Cardiac septum (tissue), 1 donor: Measurements from ENCODE around the gene ATP5PB. TPM values are rescaled to one million over a fixed set of nuclear protein-coding genes. Genes with fewer than 3 reads are reported as not detected.
A peak's percentile ranks its signal among the peaks of the same experiment; 100 is the strongest.

Experiments
- DNase-seq: peaks from one replicate; pipeline ENCODE4 v3.0.0-alpha.2; 2020; ENCODE audit warnings: low spot score
- intact Hi-C: fragments of 100-400 bp; cut with DNase I; formaldehyde crosslinking; loops from one replicate; pipeline ENCODE4 v1.14.0; 2022
- total RNA-seq: library from RNA; stranded (reverse); fragmentation: NEBNext Ultra II Directional; extraction: Animal tissue kit (Norgen Biotek cat#: 25700); gene quantifications from one replicate; pipeline ENCODE4 v1.2.1, GENCODE V29; 2021
- donor health status: DM: no; HTN: no; CAD: no.

The ATP5PB gene
- total RNA-seq, 1 donor from 2014 or later: 565 TPM

DNA sequence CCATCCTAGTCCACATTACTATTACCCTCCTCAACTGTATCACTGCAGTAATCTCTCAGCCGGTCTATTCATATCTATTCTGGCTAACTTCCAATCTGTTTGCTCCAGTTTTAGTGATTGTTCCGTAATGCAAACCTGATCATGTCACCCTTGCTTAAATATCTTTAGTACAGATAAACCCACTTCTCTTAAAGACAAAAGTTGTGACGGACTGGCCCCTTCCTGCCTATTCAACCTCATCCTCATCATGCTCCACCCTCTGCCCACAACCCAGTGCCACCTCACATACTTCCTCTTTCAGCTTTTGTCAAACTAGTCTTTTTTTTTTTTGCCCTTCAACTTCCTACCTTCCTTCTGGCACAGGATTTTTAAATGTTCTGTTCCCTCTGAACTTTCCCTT is 21.7 kb downstream of the ATP5PB start:
- DNase-seq: peak; percentile 88
- intact Hi-C loops: no loop called here

DNA sequence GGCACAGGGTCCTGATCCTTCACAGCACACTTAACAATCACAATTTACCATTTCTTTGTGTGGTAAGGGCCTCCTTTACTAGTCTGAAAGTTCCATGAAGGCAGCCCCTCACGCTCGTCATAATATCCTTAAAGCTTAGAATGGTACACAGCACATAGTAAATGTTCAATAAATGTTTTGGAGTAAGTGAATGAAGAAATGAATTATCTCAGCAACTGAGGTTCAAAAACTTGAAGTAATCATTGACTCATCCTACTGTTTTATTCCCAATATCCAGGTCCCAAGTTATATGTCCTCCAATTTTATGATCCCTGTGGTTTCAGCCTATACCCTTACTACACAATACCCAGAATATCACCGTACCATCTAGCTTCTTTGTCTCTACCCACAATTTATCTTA is 22.3 kb downstream of the ATP5PB start:
- no peak for DNase-seq
- intact Hi-C loops: no loop called here

DNA sequence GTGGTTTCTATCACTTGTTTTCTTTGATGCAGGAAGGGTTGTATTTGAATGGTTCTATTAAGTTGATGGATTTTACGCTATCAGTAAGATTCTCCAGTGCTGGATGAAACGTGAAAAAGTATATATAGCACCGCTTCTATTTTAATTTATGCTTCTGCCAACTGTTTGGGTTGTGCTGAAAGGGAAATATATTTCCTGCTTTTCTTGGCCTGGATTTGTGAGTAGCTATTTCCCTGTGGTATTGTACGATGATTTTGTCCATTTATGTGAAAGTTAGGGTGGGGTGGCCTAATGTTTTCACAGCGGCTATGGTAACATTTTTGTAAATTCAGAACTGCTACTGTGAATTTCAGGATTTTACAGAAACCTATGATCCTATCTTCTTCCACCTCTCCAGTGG is 24.8 kb downstream of the ATP5PB start:
- intact Hi-C loops: no loop called here
- DNase-seq: no peak

DNA sequence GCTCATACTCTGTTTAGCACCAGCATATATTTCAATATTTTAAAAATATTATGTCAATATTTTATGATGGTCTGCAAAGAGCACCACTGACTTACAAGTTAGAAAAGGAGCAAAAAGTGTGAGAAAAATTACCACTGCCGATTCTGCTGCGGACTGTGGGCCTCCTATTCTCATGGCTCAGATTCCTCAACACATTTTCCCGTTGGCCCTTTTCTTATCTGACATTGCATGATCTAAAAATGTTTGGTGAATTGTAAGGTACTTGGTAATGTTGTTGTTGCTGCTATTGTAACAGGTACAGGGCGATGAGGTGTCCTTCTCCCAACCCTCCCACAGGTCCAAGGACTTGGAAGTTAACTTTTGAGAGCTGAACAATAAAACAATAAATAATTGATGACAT is 25.3 kb downstream of the ATP5PB start:
- no peak for DNase-seq
- intact Hi-C loops: no loop called here

DNA sequence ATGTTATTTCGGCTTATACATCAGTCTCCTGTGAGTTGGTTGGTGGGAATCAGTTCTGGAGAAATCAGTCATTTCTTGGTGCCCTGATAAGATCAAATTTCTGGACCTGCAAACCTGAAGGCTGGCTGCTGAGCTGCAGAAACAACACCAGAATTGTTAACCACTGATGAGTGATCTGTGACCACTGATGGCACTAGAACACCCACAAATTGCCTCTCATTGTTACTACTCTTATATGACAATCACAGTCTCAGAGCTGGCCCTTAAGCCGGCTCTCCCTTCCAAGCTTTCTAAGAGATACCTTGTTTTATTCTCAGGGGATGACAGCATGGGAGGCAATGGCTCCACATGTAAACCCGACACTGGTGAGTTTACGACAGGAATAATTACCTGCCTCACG is 26.4 kb downstream of the ATP5PB start:
- intact Hi-C loops: no loop called here
- DNase-seq: no peak

DNA sequence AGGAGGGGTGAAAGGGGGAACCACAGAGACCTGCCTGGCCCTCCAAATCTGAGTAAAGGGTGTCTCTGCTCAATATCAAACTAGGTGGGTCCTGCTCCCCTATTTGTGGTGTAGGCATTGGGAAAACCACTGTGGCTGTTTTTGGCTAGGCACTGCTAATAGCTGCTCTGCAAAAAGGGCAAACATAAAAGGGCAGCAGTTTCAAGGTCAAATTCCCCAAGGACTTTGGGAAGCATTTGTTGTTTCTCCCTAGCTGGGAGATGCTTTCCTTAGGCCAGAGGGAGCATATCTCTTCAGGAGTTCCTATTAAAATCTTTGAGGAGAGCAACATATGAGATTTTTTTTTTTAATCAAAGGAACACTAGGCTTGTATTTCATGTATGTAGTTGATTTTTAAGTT is 26.9 kb downstream of the ATP5PB start:
- no peak for DNase-seq
- intact Hi-C loops: no loop called here

DNA sequence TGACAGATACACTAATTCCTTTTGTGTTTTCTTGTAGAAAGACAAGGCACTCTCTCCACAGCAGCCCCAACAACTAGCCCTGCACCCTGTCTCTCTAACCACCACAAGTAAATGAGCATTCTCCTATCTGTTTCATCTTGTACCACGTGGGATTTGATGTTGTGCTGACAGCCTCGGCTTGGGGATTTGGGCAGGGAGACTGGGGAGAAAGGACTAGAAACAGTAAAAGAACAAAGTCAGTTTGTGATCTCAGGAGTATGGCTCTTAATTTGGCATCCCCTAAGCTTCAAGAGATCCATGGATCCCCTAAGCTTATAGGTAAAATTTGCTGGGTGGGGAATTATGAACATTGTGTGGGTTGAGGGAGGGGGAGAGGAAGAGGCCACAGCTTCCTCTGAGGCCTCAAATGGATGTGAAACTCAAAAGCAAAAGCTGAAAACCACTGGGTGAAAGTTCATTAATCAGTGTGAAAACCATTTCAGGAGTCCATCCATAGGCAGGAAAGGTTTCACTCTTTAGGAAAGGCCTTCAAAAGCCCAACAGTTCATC is 27.6 kb downstream of the ATP5PB start:
- DNase-seq: no peak
- intact Hi-C loops: no loop called here

DNA sequence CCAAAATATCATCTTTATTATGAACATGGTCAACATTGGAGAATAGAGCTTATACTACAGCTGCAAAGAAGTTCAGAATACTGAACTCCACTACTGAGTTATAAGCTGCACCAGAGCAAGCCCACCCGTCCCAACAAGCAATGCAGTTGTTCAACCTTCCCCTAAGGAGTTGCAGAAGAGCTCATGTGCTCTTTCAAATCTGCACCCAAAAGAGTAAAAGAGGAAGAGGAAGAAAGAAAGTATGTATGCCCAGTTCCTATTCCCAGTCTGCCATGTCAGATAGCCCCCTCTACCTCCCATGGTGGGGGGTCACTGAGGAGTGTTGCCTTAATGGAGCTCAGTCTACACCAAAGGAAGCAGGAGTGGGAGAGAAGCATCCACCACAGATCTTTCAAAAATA is 31.4 kb downstream of the ATP5PB start:
- intact Hi-C loops: loop anchor here (2.0 to 5.0 kb wide), 2 partner anchors 232 to 274 kb away; partner anchors contain the start of gene DDX20
- DNase-seq: no peak

DNA sequence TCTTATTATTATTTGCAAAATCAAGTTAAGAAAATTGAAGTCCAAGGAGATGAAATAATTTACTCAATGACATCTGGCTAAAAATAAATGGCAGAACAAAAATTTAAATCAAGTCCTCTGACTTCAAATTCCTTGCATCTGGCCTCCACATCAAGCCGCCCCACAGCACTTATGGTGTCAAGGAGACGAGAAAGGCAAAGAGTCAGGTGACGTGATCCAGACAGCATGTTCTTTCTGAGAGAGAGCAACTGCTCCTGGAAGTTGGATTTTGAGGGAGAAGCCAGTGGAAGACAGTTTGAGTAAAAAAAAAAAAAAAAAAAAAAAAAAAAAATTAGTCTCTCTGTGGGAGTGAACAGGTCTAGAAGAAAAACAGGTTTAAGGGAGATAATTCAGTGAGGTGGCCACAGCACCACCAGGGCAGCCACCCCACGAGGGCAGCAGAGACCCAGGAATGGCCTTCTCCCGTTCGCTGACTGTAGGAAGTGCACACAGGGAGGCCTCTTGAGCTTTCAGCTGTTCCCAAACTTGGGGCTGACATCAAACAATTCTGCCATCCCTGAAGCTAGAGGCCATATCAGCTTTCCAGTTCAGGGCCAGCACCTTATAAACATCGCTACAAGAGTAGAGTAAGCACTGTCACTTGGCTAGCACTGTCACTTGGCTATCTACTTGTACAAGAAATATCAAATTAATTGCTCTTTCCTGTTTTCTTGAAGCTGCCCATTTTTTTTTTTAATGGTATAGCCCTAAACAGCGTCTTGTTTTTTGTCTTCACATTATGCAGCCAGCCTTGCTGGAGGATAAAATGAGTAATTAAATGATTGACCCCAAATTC is 32.3 kb downstream of the ATP5PB start:
- DNase-seq: peak; percentile 93
- intact Hi-C loops: loop anchor here (1.0 to 5.0 kb wide), 4 partner anchors 27 to 273 kb away; partner anchors contain the start of gene DDX20

DNA sequence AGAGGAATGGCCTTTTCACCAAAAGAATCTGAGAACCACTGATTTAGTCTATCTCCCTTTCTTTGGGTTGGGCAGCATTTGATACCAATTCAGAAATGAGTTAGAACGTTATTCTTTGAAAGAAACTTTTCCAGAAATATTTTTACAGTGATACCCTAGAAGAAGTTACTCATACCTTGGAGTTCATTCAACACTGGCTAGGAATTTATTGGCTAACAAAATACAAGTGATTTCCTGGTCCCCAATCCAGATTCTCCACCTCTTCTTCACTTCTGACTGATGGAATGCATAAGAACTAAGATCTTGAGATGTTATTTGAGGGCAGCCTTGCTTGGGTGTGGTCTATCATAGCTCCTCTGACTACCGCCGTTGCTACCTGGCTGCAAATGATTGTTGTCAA is 33.9 kb downstream of the ATP5PB start:
- intact Hi-C loops: loop anchor here (2.0 to 5.0 kb wide), 2 partner anchors 26 to 229 kb away; no protein-coding TSS in a partner anchor
- no peak for DNase-seq

DNA sequence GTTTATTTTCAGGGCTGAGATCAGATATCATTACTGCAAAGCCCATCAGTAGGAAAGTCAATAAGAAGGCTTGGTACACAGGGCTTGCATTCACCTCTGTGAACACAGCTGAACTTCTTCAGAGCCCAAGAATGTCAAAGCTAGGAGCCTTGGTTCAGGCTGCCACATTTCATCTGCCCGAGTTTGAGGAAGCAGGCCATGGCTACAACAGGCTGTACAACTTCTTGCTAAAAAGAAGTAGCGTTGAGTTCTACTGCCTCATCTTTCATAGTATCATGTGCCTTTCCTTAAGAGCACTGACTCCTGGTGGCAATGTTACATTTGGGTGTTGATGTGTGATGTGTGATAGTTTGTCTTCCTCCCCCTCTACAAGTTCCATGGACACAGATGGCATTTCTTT is 34.6 kb downstream of the ATP5PB start:
- intact Hi-C loops: loop anchor here (2.0 to 5.0 kb wide), 2 partner anchors 25 to 228 kb away; no protein-coding TSS in a partner anchor

DNA sequence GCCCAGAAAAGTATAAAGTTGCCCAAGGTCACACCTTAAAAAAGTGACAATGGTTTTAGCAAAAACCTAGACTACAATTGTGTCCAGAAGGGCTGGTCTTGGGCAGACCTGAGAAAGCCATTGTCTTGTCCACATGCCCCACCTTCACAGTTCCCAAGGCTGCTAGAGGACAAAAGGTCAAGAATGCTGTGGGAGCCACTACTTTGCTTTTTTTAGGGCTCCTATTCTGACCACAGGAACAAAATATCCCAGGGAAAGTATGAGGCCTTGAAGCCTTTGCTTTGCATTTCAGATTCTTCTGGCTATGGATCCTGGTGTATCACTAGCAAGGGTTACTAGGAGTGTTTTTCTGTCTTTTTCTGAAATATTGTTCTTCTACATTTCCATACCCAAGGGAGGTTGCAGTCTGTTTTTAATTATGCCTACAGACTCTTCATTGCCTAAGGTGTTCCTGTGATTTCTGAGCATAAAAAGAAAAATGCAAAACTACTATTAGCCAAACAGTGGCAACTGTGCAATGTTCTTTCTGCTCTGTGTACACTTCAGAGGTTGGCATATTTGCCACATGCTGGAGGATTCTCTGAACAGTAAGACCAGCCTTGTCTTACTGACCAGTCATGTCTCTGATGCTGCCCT is 35.2 kb downstream of the ATP5PB start:
- no peak for DNase-seq
- intact Hi-C loops: loop anchor here (5.0 kb wide), 1 partner anchor 228 kb away; no protein-coding TSS in a partner anchor

More for the DNA sequence above, 34.6 kb downstream of the ATP5PB start:
- no peak for DNase-seq

DNA sequence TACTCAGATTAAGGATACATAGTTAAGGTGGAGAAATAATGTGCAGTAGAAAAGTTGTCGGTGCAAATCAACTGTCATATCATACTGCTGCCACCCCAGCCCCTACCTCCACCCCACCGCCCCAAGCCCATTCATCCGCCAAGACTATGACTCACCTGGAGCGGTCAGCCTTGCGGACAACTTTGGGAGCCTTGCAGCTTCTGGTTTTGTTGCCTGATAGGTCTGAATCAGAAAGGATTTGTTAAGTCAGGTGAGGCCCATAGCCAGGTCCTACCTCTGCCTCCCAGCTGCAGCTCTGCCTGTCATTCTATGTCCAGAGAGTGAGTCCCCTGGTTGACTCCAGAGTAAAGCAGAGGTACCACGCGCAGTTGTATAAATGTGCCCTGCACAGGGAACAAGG is 37.2 kb downstream of the ATP5PB start:
- intact Hi-C loops: no loop called here
- no peak for DNase-seq

DNA sequence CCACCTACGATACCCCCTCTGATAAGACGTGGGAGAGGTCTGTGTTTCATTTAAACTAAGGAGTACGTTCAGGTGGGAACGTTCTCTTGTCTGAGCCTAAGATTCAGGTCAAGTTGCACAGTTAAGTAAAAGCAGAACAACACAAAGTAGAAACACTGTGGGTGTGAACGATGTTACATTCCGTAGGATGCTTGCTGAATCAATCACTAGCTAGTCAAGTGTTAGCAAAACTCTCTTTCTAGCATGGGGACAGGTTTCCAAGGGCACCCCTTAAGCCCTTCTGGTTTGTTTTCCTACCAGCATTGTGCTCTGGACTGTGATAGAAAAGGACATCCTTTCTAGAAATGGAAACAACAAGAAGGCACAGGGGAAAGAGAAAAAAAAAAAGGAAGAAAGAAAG is 37.9 kb downstream of the ATP5PB start:
- DNase-seq: no peak
- intact Hi-C loops: no loop called here

DNA sequence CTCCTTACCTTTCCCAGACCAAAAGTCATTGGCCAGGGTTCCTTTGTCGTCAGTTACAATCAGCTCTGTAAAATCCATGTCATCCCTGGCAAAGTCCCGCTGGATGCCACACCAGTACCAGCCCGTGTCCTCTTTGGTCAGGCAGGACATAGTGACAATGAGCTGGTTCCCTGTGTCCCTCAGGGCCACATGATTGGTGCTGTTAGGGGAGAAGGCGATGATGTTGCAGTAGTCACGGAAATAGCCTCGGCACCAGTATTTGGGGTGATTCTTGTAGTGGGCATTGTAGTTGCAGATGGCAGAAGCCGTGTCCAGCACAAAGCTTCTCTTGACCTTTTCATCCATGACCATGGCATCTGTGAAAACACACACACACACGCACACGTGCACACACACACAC is 39.4 kb downstream of the ATP5PB start:
- intact Hi-C loops: no loop called here
- DNase-seq: no peak

DNA sequence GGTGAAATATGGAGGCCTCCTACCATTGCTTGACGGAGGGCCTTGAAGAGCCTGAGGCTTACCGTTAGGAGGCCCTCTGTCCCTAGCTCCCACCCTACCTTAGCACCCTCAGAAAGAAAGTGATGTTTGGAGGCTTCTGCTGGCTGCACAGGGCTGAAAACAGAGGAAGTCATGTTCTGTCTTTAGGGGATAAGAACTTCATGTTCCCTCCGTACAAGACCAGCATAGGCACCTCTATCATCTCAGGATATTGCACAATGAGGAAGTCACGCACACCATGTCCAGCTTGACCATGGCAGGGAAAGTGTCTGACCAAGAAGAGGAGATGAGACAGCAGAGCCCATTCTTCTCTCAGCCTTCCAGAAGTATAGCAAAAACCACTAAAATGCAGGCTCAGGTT is 40.3 kb downstream of the ATP5PB start:
- intact Hi-C loops: no loop called here
- DNase-seq: no peak

DNA sequence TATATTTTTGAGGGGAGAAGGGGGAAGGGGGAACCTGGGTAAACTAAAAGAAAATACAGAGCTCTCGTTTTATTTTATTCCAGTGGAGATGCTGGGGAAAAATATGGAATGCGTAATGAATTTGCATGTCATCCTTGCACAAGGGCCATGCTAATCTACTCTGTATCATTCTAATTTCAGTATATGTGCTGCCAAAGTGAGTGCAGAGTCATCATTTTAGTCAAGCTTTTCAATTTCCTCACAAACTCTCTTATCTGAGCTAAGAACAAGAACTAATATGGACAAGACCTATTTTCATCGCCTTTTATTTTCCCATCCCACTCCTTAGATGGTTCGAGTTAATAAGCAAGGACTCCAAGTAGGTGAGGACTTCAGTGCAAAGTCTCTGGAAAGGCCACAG is 41.0 kb downstream of the ATP5PB start:
- intact Hi-C loops: no loop called here
- DNase-seq: no peak

DNA sequence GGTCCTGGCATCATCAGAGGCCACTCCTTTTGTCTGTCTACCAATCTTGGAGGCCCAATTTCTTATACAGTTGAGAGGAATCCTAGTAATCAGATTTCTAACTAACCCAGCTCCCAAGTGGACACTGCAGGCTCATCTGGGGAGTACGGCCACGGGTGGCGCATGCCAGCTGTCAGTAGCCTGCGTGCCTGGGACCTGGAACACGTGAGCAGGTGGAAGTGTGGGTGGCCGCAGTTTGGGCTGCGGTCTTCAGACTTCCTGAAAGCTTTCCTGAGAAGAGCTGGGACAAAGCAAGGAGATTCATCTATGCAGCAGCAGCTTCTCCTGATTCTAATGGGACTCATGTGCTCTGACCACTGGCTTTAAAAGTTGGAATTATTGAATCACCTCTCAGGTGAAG is 41.8 kb downstream of the ATP5PB start:
- intact Hi-C loops: no loop called here
- DNase-seq: no peak

DNA sequence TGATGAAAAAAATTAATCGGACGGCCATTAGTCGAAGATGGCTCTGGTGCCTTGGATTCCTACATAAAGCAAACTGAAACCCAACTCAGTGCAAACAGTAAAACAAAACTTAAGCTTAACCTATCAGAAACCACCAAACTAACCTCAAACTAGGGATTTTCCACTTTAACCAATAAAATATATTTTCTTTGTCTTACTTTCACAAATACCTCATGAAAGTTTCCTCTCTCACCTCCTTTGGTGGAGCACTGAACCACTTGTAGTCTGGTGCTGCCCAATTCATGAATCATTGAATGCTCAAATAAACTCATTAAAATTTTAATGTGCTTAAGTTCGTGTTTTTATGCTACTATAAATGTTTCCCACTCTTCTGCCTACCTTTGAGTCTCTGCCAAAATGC is 47.1 kb downstream of the ATP5PB start:
- no peak for DNase-seq
- intact Hi-C loops: no loop called here

DNA sequence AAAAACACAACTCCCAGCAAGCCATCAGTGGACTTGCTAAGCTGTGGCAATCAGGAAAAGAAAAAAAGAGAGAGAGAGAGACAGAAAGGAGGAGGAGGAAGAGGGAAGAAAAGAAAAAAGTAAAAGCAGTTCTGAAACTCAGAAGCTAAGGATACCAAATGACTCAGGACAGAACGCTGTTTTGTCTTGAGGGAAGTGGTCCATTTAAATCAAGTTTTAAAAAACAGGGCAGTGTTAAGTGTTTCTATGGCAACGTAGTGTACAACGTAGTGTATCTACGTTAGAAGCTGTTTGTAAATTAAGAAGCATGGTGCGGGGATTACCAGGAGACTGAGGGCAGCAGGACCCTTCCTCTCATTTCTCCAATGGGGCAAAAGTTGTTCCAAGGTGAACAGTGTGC is 48.3 kb downstream of the ATP5PB start:
- intact Hi-C loops: no loop called here
- DNase-seq: no peak
